Left kidney (tissue), 2 donors: ENCODE data around the gene CDH4. TPM values are rescaled to one million over a fixed set of nuclear protein-coding genes. Genes with fewer than 3 reads are reported as not detected.
"Not testable (repeated sequence)": the region's sequence is repeated elsewhere in the genome, so short reads cannot be mapped to it uniquely, and the experiment has no call there.

Experiments
- DNase-seq: peaks from one replicate; pipeline ENCODE4 v3.0.0-alpha.2; 2013
- polyA plus RNA-seq: library from polyadenylated mRNA; unstranded; fragments of 120-200 nt; gene quantifications from one replicate; pipeline ENCODE4 v1.2.1, GENCODE V29; 2013; ENCODE audit not compliant: insufficient read length

Gene CDH4
- polyA plus RNA-seq, 1 donor = 7.3 TPM

DNA sequence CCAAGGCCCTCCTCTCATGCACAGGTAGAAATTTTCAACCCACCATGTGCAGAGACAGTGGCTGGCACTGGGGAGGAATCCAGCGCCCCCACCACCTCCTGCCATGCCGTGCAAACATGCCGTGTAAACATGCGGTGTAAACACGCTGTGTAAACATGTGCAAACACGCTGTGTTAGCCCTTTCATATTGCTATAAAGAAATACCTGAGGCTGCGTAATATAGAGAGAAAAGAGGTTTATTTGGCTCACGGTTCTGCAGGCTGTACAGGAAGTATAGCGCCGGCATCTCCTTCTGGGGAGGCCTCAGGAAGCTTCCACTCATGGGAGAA, 595.3 kb downstream of the CDH4 start:
- DNase-seq = no peak

DNA sequence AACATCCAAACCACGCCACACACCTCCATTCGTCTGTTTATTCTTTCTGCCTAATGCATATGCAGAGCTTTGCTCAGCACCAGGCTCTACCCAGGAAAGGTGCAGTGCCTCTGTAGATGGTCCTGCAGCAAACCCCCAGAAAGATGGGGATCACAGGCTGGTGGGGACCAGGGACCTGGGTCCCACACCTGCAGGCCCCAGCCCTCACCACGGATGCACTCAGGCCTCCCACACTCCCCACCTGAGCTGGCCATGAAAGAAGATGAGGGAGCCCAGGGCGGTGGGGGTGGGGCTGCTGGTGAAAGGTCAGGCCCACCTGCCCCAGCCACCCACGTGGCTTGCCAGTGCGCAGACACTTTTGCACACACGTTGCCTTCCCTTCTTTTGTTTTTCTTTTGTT, 595.9 kb downstream of the CDH4 start:
- DNase-seq = no peak

DNA sequence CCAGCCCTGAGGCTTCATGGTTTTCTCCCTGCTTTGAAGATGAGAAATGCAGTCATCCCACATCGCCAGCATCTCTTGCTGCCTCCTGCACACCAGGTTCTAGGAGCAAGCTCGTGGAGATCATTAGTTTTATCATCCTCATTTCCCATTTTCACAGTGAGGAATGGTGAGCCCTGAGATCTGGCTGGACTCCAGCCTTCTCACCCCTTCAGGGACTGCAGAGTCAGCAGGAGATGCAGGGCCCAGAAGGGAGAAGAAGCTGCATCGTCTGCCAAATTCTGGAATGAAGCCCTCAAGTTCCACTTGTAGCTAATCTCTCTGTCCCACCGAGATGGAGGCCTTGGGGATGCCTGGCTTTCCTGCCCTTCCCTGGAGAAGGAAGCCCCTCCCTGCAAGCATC, 596.8 kb downstream of the CDH4 start:
- no peak for DNase-seq

- no peak for DNase-seq
Observed at GRCh38 chr20:61849376-61849775, 597.3 kb downstream of the CDH4 start.

DNA sequence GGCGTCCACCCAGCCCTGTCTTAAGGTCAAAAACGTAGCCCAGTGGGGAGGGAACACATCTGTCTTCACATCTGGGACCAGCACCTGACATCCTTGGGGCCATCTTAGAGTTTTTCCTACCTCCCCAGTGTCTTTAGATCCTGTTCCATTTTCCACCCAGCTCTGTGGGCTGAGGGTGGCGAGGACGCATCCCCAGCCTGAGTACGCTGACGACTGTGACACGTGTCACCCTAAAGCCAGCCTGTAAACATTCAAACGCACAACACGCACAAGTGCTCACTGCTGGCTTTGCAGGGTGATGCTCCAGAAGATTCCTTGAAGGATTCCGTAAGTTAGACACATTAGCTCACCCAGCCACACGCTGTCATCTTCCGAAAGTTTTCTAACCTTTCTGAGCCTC, 597.8 kb downstream of the CDH4 start:
- DNase-seq = no peak

DNA sequence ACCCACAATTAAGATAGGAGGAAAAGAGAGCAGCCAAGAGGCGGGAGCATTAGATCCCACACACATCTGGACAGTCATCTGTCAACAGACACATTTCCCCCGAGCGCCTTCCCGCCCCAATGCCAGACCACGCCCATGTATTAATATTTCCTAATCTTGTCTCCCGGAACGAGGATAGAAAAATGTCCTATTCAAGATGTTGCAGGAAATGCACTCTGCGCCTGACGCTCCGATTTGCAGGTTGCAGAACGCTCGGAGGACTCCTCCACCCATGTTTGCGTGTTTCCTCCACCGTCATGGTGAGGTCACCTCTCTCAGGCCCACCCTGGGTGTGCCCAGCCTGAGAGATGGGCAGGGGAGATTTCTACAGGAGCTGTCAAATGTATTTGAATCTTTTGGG, 598.4 kb downstream of the CDH4 start:
- DNase-seq = no peak

DNA sequence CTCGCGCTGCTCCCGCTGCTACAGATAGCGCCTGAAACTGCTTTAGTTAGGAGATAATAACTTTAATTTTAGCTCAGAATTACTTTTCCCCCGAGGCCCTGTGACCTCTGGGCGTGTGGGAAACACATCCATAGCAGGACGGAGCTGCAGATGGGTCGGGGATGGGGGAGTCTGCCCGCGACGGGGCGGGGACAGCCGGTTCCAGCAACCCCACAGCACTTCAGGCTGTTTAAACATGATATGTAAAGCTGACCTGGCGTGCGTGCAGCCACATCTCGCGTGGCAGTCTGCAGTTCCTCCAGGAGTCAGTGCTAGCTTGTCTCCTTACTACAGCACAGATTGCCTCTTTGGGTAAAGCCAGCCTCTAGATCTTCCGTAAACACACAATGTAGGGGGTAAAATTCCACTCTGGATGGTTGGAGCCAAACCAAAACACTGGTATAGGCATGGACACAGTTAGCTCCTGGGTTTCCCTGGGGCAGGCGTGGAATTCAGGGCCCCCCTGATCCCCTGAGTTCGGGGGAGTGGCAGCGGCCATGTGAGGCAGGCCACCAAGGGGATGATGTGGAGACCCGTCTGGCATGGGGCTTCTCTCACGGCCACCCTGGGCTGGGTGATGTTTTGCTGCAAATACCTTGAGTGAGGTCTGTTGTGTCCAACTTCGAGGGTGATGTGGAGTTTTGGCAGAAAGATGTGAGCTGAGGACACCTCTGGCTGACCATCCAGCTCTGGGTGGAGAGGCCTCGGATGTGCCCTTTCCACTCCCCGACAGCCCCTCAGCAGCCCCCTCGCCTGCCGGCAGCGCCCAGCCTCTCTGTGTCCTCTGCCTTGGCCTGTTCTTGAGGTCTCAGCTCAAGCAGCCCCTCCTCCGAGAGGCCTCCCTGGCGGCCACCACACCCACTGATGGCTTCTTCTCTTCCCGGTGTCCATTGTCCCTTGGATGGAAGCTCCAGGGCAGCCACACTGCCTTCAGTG, 599.2 kb downstream of the CDH4 start:
- DNase-seq = no peak

- no peak for DNase-seq
Observed at GRCh38 chr20:61852268-61853072, 600.4 kb downstream of the CDH4 start.

DNA sequence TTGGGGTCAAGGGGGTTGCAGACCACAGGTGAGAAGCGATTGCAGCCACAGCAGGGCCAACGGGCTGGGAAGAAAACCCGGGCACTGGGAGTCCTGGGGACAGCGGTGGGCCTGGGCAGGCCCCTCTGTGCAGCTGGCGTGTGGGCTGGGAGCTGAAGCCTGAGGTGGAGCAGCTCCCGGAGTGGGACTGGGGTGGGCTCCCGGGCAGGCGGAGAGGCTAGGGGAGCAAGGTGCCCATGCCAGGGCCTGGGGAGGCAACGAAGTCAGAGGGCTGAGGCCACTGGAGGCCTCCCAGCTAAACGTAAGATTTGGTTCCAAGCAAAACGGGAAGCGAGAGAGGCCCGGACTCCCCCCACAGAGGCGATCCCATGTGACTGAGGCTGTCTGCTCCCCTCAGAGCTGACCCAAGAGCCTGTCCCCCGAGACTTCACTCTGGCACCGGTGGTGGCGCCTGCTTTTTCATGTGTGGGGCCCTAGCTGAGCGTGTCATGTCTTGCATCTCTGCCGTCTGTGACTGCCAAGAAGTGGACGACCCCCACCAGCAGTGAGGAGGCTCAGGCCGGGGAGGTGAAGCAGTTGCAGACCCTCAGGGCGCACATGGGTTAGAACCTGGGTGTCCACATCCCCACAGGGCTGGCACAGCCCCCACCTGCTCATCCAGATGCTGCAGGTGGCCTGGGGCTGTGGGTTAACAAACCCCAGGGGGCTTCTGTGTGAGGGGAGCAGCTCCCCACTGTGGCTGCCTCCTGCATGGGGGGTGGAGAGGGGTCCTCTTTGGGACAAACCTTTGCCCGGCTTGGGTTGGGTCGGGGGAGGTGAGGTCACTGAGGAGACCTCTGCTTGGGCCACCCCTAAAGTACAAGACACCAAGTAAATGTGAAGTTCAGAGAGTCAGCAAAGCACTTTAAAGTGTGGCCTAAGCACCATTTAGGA, 601.3 kb downstream of the CDH4 start:
- no peak for DNase-seq

DNA sequence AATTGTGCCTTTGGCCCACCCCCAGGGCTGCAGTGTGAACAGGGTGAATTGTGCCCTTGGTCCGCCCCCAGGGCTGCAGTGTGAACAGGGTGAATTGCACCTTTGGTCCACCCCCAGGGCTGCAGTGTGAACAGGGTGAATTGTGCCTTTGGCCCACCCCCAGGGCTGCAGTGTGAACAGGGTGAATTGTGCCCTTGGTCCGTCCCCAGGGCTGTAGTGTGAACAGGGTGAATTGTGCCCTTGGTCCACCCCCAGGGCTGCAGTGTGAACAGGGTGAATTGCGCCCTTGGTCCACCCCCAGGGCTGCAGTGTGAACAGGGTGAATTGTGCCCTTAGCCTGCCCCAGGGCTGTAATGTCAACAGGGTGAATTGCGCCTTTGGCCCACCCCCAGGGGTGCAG, 602.5 kb downstream of the CDH4 start:
- not testable (repeated sequence) for DNase-seq

- DNase-seq = no peak
Observed at GRCh38 chr20:61855286-61855685, 603.2 kb downstream of the CDH4 start.

- DNase-seq = no peak
Observed at GRCh38 chr20:61856626-61857413, 604.8 kb downstream of the CDH4 start.

GRCh38 chr20:61857414-61857775, 605.3 kb downstream of the CDH4 start:
- no peak for DNase-seq

GRCh38 chr20:61857884-61858283, 605.8 kb downstream of the CDH4 start:
- DNase-seq = no peak

GRCh38 chr20:61859767-61860166, 607.7 kb downstream of the CDH4 start:
- no peak for DNase-seq

DNA sequence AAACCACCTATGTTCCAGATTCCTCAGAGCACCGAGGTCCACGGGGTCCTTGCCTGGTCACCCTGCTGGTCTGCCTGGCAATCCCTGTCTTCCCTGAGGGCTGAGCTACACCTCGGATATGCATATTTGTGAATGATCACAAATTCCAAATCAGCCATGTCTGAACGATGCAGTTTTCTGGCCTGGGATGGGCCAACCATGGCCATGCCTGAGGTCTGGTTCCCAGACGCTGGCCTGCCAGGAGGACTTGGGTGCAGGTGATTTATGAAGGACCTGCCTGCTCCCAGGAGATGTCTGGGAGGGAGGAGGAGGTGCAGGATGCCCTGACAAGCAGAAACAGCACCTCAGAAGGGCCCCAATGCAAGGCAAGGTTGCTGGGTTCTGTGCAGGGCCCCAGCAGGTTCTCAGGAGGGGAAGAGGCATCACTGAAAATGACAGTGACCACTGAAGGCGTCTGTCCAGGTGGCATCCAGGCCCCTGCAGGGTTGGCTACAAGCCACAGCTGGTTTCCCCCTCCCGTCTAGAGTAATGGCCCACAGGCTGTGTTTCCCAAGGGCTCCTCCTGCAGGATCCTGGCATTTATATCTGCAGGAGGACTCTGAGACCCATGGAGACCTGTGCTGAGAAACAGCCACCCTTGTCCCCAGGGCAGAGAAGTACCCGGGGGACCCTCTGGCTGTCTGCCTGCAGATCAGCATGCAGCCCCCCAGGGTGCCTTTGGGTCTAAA, 608.4 kb downstream of the CDH4 start:
- DNase-seq = no peak

- no peak for DNase-seq
Observed at GRCh38 chr20:61861054-61861841, 609.2 kb downstream of the CDH4 start.

GRCh38 chr20:61861858-61862257, 609.8 kb downstream of the CDH4 start:
- DNase-seq = no peak

DNA sequence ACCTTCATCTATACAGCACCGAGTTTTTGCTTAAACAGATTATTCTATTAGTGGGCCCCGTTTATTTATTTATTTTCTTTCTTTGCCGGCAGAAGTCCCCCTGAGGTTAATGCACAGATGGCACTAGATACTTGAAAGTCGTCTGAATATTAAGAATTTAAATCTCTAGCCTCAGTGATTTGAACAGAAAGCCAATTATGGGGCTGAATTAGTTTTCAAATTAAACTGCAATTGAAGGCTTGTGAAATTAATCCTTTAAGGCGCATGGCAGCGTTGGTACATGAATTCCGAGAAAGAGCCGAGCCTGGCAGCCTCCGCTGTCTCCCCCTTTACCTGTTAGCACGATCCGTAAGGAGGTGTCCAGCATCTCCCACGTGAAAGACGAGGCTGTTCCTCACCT, 610.8 kb downstream of the CDH4 start:
- no peak for DNase-seq

DNA sequence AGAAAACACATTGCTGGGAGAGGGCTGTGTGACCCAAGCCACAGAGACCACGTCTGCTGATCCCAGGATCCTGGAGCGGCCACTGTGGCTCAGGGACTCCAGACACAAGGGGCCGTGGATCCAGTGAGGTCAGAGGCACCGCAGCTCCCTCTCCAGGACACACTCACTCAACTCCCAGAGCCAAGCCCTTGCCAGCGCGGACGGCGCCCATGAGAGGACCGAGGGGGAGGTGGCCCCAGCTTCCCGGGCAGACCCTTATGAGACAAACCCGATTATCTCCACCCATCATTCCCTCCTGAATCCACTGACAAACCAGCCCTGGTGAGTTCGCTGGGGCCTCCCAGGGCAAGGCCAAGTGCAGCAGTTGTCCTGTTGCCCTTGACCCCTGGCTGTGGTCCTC, 612.4 kb downstream of the CDH4 start:
- DNase-seq = no peak
